K562 (cell line): ENCODE results near the gene TMCC2. TPM values are rescaled to one million over a fixed set of nuclear protein-coding genes. Genes with fewer than 3 reads are reported as not detected.

Experiments
- ARID3B ChIP-seq: fragments of 250-450 bp; sonication (Bioruptor Pico); IDR thresholded peaks from 2 replicates; pipeline ENCODE4 v1.4.0; 2020; ENCODE audit warnings: borderline replicate concordance
- BHLHE40 ChIP-seq: IDR thresholded peaks from 2 replicates; pipeline ENCODE4 v1.6.1; 2011; ENCODE audit warnings: low read length, improper control_type of control experiment
- DPF2 ChIP-seq: fragments of 450-650 bp; IDR thresholded peaks from 2 replicates; pipeline ENCODE4 v1.6.1; 2016
- HMGXB4 ChIP-seq: sonication (generic); formaldehyde crosslinking; IDR thresholded peaks from 2 replicates; pipeline ENCODE4 v1.8.1; 2023; ENCODE audit warnings: mild to moderate bottlenecking, missing genetic modification reagents
- HNRNPH1 ChIP-seq: fragments of 200-400 bp; formaldehyde crosslinking; optimal IDR thresholded peaks from 2 replicates; pipeline ENCODE3; 2017; ENCODE audit warnings: low read depth, mild to moderate bottlenecking, low read length, moderate library complexity
- NONO ChIP-seq, 2 experiments: fragments of 200-400 bp in 1 of 2; fragments of 450-650 bp in 1 of 2; formaldehyde crosslinking in 1 of 2; IDR thresholded peaks; 2 replicates each; pipeline ENCODE4 v1.6.1; 2017; ENCODE audit warnings: low read depth in 2 of 2, mild to moderate bottlenecking in 2 of 2, moderate library complexity in 2 of 2, low read length in 1 of 2
- NRF1 ChIP-seq, 2 experiments: fragments of 450-650 bp; IDR thresholded peaks in 1 of 2; conservative IDR thresholded peaks in 1 of 2; 2 replicates each; pipeline ENCODE4 v1.6.1; 2014; ENCODE audit warnings: mild to moderate bottlenecking in 2 of 2
- POU5F1 ChIP-seq: fragments of 150-350 bp; IDR thresholded peaks from 2 replicates; pipeline ENCODE4 v1.6.1; 2014; ENCODE audit warnings: borderline replicate concordance, low read length, low read depth, mild to moderate bottlenecking; ENCODE audit not compliant: partially characterized antibody
- RBM14 ChIP-seq: fragments of 200-400 bp; formaldehyde crosslinking; IDR thresholded peaks from 2 replicates; pipeline ENCODE4 v1.6.1; 2018; ENCODE audit warnings: low read depth, mild to moderate bottlenecking, low read length, moderate library complexity, borderline replicate concordance; ENCODE audit not compliant: insufficient read depth
- RBM25 ChIP-seq: fragments of 200-400 bp; formaldehyde crosslinking; IDR thresholded peaks from 2 replicates; pipeline ENCODE4 v1.6.1; 2018; ENCODE audit warnings: low read length, low read depth, moderate library complexity; ENCODE audit not compliant: severe bottlenecking
- REST ChIP-seq, 2 experiments: fragments of 450-650 bp; formaldehyde crosslinking in 1 of 2; IDR thresholded peaks; 2 replicates each; pipeline versions ENCODE4 v1.4.0 to v1.6.1; 2014 to 2020; ENCODE audit warnings: mild to moderate bottlenecking in 2 of 2, borderline replicate concordance in 1 of 2, low read depth in 1 of 2
- SRSF7 ChIP-seq: fragments of 200-400 bp; formaldehyde crosslinking; optimal IDR thresholded peaks from 2 replicates; pipeline ENCODE3; 2017; ENCODE audit warnings: mild to moderate bottlenecking, low read depth, low read length
- TEAD2 ChIP-seq: fragments of 450-650 bp; IDR thresholded peaks from 2 replicates; pipeline ENCODE4 v1.6.1; 2016; ENCODE audit warnings: missing genetic modification characterization, control low read depth, missing compliant biosample characterization
- ZNF253 ChIP-seq: fragments of 250-450 bp; sonication (Bioruptor Pico); conservative IDR thresholded peaks from 2 replicates; pipeline ENCODE4 v1.6.1; 2021; ENCODE audit warnings: mild to moderate bottlenecking
- ZNF263 ChIP-seq: sonication (generic); formaldehyde crosslinking; IDR thresholded peaks from 2 replicates; pipeline ENCODE4 v1.8.0; 2022; ENCODE audit warnings: mild to moderate bottlenecking, missing genetic modification reagents, borderline replicate concordance
- polyA plus RNA-seq, 8 experiments: library from polyadenylated mRNA; depleted of rRNA in 4 of 8; stranded (reverse) in 5 of 8; unstranded in 3 of 8; fragments of >200 nt; fragmentation: Nextera tagmentation in 2 of 8; fragmentation: Illumina TruSeq in 1 of 8; extraction: Ambion mirVana in 2 of 8; extraction: Trizol in 1 of 8; gene quantifications; 2 replicates each; pipeline versions ENCODE4 v1.2.1 to v1.2.3, GENCODE V29; 2011 to 2014; ENCODE audit warnings: inconsistent platforms in 1 of 8, missing spikeins in 1 of 8
- total RNA-seq, 7 experiments: library from RNA; depleted of rRNA in 6 of 7; stranded (reverse); fragments of >200 nt in 6 of 7; fragmentation: Illumina TruSeq in 2 of 7; extraction: Trizol in 2 of 7; gene quantifications; 2 replicates each; pipeline versions ENCODE4 v1.2.1 to v1.2.3, GENCODE V29; 2011 to 2021; ENCODE audit warnings: low replicate concordance in 1 of 7

TMCC2 gene
- total and polyA plus RNA-seq, 9 of the 15 experiments (the other 6 are each of a cell fraction or from before 2014, with no cell fraction given), result 0.06 to 1.8 (median 0.98) TPM

- no peak for TF ChIP-seq ARID3B (CRISPR knock-in tag)
- peak; percentile 32; the same call in 1 of the 2 replicates for TF ChIP-seq REST (IDR thresholded peaks at IDR 0.05; ENCODE audit: borderline replicate concordance)
- no peak for TF ChIP-seq REST (CRISPR knock-in tag; IDR thresholded peaks at IDR 0.05; ENCODE audit: low read depth)
- no peak for TF ChIP-seq POU5F1
- TF ChIP-seq SRSF7, result no peak
- no peak for TF ChIP-seq TEAD2 (tag)
- no peak for TF ChIP-seq HNRNPH1
- TF ChIP-seq NRF1 (conservative IDR thresholded peaks at IDR 0.05 in 1 of 2, IDR thresholded peaks at IDR 0.05 in 1 of 2), result peak; percentile 57 to 67
- no peak for TF ChIP-seq ZNF253 (CRISPR knock-in tag)
- TF ChIP-seq DPF2, result no peak
- TF ChIP-seq BHLHE40, result peak; percentile 81
- peak; percentile 91 for TF ChIP-seq RBM25
- peak; percentile 67; the same call in 1 of the 2 replicates for TF ChIP-seq ZNF263 (CRISPR knock-in tag)
- peak in 1 of 2 experiments; percentile 86; a peak in 1 of 4 replicates for TF ChIP-seq NONO (IDR thresholded peaks at IDR 0.05; ENCODE audit: low read depth in 2 of 2, low read length in 1 of 2)
- TF ChIP-seq RBM14, result no peak
- TF ChIP-seq HMGXB4 (CRISPR knock-in tag), result peak; percentile 83
Observed at GRCh38 chr1:205321162-205321958, 93.6 kb downstream of the TMCC2 start, which contains the start of gene NUAK2 (continued).
